NCI-H774 (cell line): Measurements from ENCODE around the gene LSM4.

Source experiments
- DNase-seq: peaks from one replicate; lab custom pipeline; 2025; lab: John Stamatoyannopoulos, UW

LSM4 gene

DNA sequence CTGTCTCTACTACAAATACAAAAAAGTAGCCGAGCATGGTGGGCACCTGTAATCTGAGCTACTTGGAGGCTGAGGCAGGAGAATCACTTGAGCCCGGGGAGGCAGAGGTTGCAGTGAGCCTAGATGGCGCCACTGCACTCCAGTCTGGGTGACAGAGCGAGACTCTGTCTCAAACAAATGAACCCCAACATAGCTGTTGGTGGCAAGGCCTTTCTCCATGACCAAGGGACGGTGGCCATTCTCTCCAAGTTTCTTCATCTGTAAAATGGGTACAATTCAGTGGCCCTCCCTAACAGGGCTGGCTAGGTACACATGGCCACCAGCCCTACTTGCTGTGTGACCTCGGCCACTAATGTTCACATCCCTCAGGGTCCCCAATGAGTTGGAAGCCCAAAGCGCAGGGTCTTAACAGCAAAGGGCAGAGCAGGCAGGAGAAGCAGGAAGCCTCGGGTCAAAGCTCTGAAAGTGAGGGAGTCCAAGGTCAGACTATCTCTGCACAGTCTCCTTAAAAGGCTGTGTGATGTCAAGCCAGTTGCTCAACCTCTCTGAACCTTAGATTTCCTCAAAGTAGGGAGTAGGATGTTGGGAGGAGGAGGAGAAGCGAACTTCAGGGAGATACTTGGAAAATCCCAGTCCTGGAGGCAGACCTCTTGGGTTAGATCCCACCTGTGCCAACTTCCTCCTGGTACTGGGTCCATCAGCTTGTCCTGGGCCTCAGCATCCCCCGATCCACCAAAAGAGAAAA lies 44.2 kb downstream of the LSM4 start:
- DNase-seq: no peak

DNA sequence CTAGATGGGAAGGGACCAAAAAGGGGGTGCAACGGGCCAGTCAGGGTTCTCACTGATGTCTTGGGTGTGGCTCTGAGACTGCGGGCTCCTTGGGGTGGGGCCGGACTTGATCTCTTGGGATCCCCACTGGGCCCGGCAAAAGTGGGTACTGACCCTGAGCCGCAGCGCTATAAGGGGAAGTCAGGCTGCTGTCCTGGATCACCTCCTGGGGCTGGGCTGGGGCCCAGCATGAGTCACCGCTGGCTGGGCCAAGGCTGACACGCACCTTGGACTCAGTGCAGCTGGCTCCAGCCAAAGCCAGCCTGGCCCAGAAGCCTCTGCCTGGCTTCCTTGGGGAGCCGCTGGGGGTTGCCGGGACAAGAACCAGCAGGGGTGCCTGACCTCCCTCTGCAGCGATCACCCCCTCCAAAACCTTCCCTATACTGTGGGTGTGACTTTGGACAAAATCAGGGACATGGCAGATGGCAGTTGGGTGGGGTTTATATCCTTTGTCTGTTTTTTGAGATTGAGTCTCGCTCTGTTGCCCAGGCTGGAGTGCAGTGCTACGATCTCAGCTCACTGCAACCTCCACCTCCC lies 48.0 kb downstream of the LSM4 start:
- no peak for DNase-seq

DNA sequence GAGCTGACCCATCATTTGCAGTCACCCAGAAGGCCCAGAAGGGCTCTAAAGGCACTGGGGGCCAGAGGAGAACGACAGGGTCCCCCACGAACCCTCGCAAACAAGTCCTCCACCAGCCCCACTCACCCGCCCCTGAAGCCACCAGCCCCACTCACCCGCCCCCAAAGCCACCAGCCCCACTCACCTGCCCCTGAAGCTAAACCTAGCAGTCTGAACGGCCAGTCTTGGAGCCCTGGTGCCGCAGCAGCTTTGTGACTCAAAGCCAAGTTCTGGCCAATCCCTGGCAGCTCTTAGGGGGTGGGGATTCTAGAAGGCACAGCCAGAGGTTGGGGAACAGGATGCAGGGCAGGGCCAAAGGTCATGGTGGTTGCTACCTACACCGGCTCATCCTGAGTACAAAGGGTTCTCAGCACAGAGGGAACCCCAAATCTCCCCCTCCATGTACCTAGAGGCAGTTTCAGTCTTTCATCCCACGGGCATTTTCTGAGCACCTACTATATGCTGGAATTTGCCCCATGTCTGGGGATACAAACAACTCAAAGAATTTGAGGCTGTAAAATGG lies 48.6 kb downstream of the LSM4 start, which contains the start of gene IQCN:
IQCN (minus strand) TSS at position 234 of the 562 bp plus-strand sequence. CDS start 4,974 bp downstream, outside the sequence.
- DNase-seq: no peak

- DNase-seq: no peak
These were observed 49.2 kb downstream of the LSM4 start for GRCh38 chr19:18273561-18274218.

- no peak for DNase-seq
These were observed 51.4 kb downstream of the LSM4 start for GRCh38 chr19:18271433-18271841.

- no peak for DNase-seq
These were observed 52.5 kb downstream of the LSM4 start for GRCh38 chr19:18270326-18270725.

GRCh38 chr19:18269070-18269723 lies 53.7 kb downstream of the LSM4 start:
- DNase-seq: no peak

- DNase-seq: no peak
These were observed 55.8 kb downstream of the LSM4 start for GRCh38 chr19:18266771-18267686.

- DNase-seq: no peak
These were observed 57.3 kb downstream of the LSM4 start for GRCh38 chr19:18265582-18265981.

DNA sequence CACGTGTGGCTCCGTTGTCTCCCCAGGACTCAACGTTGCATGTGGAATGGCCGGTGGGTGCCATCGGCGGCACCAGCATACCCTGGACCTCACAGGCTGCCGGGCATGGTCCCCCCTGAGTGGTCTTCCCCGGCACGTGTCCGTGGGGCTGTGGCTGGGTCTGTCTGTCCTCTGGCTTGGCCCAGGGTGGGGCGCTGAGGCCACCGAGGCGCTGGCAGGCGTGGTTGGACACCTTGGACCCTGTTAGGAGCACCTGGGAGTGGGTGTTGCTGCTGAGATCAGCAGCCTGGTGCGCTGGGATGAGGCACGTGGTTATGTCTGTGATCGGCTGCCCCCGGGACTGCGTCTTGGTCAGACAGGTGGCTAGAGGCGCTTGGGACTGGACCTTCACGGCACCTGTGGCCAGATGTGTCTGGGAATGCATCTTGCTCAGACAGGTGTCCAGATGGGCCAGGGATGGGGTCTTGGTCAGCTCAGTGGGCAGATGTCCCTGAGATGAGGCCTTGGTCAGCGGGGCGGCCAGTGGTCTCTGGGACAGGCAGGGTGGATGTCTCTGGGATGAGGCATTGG lies 57.8 kb downstream of the LSM4 start:
- no peak for DNase-seq

- no peak for DNase-seq
These were observed 58.6 kb downstream of the LSM4 start for GRCh38 chr19:18264137-18264854.

DNA sequence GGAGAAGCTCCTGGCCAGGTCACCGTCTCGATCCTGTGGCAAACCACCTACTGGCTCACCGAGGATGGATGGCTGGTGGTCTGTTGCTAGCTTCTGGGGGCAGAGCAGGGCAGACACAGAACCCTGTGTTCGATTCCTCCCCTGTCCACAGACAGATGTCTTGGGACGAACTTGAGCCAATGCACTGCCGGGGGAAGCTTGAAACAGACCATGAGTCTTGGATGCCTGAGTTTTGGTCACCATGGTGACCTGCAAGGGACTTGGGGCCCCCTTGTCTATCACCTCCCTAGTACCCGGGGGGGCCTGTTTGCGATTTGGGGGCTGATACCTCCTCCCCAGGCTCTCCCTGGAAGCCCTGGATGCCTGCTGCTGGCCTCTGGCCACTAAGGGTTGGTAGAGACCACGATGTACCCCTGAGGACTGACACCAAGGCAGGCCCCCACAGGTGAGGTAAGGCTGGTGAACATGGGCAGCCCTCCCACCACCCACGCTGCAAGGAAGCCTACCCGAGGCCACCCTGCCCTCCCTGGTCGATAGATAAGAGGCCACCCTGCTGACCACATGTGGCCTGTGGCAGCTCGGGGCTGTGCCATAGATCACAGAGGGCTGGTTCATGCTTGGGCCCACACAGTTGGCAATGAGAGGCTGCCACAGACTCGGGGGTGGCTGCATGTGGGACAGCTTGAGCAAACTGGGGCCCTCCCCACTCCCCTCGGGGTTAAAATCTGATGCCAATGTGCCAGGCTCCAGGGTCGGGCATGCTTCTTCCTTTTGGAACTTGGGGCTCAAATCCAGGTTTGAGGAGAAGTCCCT lies 59.3 kb downstream of the LSM4 start:
- no peak for DNase-seq

GRCh38 chr19:18262917-18263316 lies 60.0 kb downstream of the LSM4 start:
- DNase-seq: no peak

- DNase-seq: no peak
These were observed 60.7 kb downstream of the LSM4 start for GRCh38 chr19:18262144-18262543.

- no peak for DNase-seq
These were observed 61.4 kb downstream of the LSM4 start for GRCh38 chr19:18261474-18261873.

DNA sequence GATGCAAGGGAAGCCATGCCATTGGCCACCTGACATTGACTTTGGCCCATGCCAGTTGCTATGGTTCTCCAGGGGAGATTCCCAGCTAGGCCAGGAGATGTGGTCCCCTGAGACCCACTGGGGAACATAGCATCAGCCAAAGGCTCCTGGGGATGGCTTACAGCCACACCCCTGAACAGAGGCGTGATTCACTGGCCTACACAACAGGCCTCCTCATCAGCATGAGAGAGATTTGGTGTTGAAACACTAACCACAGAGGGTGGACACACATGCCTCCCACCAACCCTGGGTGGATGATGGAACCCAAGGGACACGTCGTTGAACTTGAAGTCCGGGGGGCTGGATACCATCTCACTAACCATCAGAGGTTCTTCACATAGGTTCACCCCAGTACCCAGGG lies 63.0 kb downstream of the LSM4 start:
- DNase-seq: no peak

DNA sequence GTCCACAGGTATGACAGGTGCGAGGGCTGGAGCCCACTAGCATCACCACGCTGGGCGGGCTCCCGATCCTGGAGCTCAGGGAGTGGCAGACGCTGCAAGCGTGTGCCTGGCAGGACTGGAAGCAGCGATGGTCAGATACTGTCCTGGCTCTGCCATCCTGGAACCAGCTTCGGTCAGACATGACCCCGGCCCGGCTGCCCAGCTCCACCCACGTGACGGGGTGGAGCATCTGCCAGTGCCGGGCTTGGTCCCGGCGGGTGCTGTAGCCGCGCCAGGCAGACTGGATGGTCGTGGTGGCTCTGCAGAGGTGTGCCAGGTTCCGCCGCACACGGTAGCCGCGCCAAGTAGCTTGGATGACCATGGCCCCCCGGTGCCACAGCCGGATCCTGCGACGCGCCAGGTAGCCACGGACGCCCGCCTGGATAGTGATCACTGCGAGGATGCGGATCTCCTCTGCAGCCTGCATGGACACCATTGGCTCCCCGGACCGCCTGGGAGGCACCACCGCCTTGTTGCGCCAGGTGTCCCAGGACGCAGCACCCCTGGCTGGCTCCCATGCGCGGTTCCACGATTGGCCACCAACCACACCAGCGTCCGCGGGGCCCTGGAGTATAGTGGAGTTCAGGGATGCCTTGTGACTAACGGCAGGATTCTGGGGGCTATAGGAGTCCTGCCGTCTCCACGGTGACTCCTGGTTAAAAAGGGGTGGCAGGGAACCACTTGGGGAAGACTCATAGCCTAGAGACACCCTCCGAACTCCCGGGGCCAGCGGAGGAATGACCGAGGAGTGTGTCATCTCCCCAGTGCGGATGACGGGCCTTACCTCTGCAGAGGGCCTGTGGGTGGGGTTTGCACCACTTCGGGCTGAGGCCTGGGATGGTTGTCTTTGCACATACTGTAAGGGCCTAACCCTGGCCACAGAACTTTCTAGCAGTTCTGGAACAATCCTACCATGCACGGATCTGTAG lies 65.1 kb downstream of the LSM4 start:
- DNase-seq: no peak
